NCI-H524 (cell line): ENCODE measurements around the gene DMRTC2.

ENCODE experiments used
- DNase-seq, 2 experiments: peaks; one replicate each; lab custom pipeline; 2025; lab: John Stamatoyannopoulos, UW

Gene DMRTC2

DNA sequence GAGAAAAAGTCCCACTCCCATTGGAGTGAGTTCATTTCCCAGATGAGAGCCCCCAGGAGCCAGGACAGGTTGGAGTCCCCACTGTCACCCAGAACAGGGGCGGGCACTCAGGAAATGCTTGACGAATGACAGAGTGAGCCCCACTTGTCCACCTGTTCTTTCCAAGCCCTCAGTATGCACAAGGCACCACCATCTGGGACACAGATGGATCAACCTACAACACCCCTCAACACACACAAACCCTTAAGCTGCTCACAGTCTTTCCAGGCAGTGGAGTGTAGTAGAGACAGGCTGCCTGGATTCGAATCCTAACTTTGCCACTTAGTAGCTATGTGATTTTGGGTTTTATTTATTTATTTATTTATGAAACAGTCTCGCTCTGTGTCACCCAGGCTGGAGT lies 46.1 kb downstream of the DMRTC2 start:
- DNase-seq: peak; percentile 77 to 91

DNA sequence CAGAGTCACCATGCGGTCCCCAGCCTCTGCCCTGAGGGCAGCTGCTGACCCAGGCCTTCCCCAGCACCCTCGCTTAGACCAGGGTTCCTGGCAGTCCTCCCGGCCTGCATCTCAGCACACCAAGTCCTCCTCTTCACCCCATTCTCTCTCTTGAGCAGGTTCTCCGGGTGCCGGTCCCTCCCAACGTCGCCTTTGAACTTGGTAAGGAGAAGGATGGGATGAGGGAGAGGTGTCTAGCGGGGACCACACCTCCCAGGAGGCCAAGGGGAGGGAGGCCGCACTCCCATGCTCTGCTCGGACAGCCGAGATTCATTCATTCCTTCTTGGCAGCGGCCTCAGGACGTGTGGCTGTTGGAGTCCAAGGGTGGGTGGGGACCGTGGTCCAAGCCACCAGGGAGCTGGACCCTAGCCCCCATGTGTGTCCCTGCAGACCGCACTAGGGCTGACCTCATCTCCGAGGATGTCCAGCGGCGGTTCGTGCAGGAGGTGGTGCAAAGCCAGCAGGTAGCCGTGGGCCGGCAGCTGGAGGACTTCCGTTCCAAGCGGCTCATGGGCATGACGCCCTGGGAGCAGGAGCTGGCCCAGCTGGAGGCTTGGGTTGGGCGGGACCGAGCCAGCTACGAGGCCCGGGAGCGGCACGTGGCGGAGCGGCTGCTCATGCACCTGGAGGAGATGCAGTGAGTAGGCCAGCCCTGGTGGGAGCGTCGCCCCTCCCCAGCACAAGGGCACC lies 47.5 kb downstream of the DMRTC2 start:
- no peak for DNase-seq

DNA sequence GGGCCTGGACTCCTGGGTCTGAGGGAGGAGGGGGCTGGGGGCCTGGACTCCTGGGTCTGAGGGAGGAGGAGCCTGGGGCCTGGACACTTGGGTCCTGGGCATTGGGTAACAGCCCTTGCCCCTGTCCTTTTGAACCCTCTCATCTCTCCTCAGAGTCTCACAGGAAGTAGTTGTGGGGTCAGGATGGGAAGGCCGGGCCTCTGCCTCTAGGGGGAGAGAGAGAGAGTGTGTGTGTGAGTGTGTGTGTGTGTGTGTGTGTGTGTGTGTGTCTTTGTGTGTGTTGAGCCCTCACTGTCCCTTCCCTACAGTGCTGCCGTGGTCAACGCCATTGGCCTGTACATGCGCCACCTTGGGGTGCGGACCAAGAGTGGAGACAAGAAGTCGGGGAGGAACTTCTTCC lies 49.1 kb downstream of the DMRTC2 start:
- no peak for DNase-seq

DNA sequence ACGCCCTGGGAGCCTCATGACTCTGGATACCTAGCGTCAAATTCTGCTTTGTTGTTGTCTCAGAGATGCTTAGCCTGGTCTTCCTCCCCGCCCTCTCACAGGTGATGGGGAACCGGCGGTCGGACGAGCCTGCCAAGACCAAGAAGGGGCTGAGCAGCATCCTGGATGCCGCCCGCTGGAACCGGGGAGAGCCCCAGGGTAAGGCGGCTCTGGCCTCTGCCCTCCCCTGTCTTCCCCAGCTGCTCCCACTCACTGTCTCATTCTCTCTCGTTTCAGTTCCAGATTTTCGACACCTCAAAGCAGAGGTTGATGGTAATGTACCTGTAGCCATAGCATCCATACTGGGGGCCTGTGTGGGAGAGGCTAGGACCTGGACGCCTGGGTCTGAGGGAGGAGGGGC lies 49.5 kb downstream of the DMRTC2 start:
- no peak for DNase-seq

DNA sequence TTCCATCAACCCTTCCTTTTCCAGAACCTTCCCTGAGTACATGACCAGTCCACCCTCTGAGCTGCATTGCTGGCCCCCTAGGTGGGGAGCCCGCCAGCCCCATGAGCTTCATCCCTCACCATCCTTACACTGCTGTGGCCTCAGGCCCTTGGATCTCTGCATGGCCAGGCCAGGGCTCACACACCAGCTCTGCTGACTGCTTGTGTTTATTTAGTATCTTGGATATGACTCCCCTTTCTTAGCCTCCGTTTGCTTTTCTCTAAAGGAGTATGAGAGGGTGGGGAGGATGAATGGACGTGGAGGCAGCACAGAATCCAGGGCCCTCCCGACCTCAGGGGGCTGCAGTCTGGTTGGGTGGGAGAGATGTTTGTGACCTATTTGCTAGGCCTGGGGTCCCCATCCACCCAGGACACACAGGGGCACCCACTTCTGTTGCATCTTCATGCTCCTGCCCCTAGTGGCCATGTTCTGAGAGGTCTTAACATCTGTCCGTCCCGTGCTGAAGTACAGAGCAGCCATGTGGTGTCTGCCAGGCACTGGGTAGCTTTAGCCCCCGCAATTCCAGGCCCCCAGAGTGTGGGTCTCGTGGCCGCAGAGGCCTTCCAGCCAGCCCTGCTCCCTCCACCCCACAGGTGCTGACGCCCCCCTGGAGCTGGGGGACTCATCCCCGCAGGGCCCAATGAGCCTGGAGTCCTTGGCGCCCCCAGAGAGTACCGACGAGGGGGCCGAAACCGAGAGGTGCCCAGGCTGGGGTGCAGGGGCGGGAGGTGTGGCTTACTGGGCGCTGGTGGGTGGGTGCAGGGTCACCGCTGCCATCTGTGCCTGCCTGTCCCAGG lies 51.1 kb downstream of the DMRTC2 start:
- peak; percentile 33 to 79 for DNase-seq

DNA sequence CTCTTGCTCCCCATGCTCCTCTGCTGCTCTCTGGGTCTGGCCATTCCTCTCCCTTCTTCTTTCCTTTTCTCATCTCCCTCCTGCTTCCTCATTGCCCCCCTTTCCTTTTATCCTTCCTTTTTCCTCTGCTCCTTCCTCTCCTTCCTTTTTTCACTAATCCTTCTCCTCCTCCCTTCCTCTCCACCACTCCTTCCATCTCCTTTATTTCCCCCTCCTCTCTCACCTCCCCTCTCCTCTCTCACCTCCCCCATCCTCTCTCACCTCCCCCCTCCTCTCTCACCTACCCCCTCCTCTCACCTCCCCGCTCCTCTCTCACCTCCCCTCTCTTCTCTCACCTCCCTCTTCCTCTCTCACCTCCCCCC lies 51.7 kb downstream of the DMRTC2 start:
- no peak for DNase-seq

DNA sequence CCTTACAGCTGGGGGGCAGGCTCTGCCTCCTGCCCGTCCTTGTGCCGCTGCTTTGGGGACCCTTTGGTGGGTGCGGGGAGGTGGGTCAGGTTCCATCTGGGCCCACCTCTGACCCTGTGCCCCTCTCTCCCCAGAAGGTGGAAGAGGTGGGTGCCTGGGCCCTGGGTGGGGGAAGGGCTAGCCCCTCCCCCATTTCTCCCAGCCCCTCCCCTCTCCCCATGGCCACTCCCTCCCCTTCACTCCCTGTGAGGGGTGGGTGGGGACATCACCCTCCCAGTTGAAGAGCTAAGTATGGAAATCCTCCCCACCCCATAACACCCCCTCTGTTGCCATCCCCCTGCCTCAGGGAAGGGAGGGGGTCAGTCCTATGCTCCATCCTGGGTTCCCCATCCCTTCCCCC lies 52.3 kb downstream of the DMRTC2 start:
- DNase-seq: no peak

DNA sequence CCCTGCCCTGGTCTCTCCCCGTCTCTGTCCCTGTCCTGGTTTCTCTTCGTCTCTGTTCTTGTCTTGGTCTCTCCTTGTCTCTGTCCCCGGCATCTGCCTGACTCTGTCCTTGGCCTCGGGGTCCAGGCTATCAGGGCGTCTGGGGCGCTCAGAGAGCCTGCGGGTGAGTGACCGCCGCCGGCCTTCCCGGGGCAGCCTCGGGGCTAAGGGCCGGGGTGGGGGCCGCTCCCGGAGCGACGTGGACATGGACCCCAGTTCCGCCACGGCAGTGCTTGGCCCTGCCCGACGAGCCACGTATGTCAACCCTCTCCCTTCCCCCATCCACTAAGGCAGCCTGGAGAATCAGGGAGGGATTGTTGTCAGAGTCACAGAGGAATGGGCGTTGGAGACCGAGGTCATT lies 53.0 kb downstream of the DMRTC2 start:
- no peak for DNase-seq

DNA sequence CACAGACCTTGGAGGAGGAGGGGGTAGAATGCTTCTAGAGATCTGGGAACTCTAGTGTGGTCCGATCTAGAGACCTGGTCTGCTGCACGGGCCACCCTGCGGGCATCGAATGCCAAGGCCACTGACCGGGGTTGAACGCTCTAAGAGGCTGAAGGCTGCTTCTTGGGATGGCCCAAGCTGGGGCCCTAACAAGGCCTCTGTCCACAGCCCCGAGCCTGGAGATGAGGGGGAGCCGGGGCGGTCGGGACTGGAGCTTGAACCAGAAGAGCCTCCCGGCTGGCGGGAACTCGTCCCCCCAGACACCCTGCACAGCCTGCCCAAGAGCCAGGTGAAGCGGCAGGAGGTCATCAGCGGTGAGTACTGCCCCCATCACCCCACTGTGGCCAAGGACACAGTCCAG lies 53.4 kb downstream of the DMRTC2 start:
- DNase-seq: no peak
